ENCODE data around the gene ATP6V1B1. TPM values are rescaled to one million over a fixed set of nuclear protein-coding genes. Genes with fewer than 3 reads are reported as not detected.

ATP6V1B1 gene
- total RNA-seq (2022; extraction: Qiagen RNA extraction; ENCODE audit: low read depth), result 1.6 to 3.8 TPM (median 1.8 TPM) in 5 replicates

GRCh38 chr2:70935468-70936164 is at the start of gene ATP6V1B1:
TSS of gene ATP6V1B1 (plus strand) at chr2:70935900. CDS start at chr2:70935955, 55 bp downstream.

DNA sequence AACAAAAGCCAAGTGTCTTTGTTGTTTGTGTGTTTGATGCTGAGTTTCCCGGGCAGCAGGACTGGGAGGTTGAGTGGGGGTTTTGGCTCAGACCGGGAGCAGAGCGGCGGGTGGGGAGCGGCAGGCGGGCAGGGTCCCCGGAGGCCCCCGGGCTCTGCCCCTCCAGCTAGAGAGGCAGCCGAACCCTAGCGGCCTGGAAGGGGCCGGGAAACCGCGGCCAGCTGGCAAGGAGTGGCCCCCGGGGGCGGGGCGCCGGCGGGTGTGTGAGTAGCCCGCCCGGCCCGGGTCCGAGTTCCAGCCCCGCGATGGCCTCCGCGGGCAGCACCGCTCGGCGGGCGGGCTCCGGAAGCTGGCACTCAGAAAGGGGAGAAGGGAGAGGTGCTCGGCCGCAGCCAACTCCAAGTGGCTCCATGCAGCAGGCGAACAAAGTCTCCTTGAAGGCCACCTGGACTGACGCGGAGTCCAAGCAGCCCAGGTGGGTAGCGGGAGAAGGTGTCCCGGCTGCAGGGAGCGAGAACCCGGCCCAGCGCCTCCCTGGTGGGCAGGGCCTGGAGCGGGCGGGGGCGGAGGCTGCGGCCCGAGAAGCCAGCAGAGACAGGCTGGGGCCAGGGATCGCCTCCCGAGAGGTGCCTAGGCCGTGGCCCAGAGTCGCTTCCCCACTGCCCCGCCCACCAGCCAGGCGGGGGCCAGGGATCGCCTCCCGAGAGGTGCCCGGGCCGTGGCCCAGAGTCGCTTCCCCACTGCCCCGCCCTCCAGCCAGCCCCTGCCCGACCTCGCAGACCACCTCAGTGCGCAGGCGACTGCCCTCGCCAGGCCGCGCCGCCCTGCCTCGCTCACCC is 42.9 kb downstream of the ATP6V1B1 start, which contains the start of gene ANKRD53:
Gene ANKRD53 (plus strand): TSS at position 290 of the 839 bp plus-strand sequence. CDS start 16 bp downstream, at position 306.

GRCh38 chr2:70994699-70995425 is 59.2 kb downstream of the ATP6V1B1 start, which contains the start of gene TEX261:
TSS of gene TEX261 (minus strand) at chr2:70994873. CDS start at chr2:70994757, 116 bp downstream.

Other genes starting within 250 kb of the ATP6V1B1 start
- 23.1 to 29.2 TPM (median 25.3 TPM) in 5 replicates for gene ADD2, start 167.7 kb upstream of the ATP6V1B1 start, total RNA-seq (2022; extraction: Qiagen RNA extraction; ENCODE audit: low read depth)
- gene FIGLA, start 145.3 kb upstream of the ATP6V1B1 start, total RNA-seq (2022; extraction: Qiagen RNA extraction; ENCODE audit: low read depth), result not detected in 5 replicates
- gene CLEC4F, start 115.3 kb upstream of the ATP6V1B1 start, total RNA-seq (2022; extraction: Qiagen RNA extraction; ENCODE audit: low read depth), result not detected in 5 replicates
- not detected in 5 replicates for gene CD207, start 100.1 kb upstream of the ATP6V1B1 start, total RNA-seq (2022; extraction: Qiagen RNA extraction; ENCODE audit: low read depth)
- gene VAX2, start 35.3 kb upstream of the ATP6V1B1 start, total RNA-seq (2022; extraction: Qiagen RNA extraction; ENCODE audit: low read depth), result 3.1 to 5.6 TPM (median 4.6 TPM) in 5 replicates
- gene ANKRD53, start 42.7 kb downstream of the ATP6V1B1 start, total RNA-seq (2022; extraction: Qiagen RNA extraction; ENCODE audit: low read depth), result 0.06 to 0.34 TPM (median 0.07 TPM) in 3 of 5 replicates, not detected in the others
- gene TEX261, start 59.0 kb downstream of the ATP6V1B1 start, total RNA-seq (2022; extraction: Qiagen RNA extraction; ENCODE audit: low read depth), result 82.7 to 91.3 TPM (median 87.3 TPM) in 5 replicates
- 55.8 to 87.6 TPM (median 78.4 TPM) in 5 replicates for gene NAGK, start 132.7 kb downstream of the ATP6V1B1 start, total RNA-seq (2022; extraction: Qiagen RNA extraction; ENCODE audit: low read depth)
- 10.1 to 12.2 TPM (median 11.0 TPM) in 5 replicates for gene MCEE, start 194.3 kb downstream of the ATP6V1B1 start, total RNA-seq (2022; extraction: Qiagen RNA extraction; ENCODE audit: low read depth)
- 39.8 to 45.5 TPM (median 43.1 TPM) in 5 replicates for gene MPHOSPH10, start 194.7 kb downstream of the ATP6V1B1 start, total RNA-seq (2022; extraction: Qiagen RNA extraction; ENCODE audit: low read depth)

Measured in A549 treated with DMSO at 1 μM for 4 hours (cell line).